B cell (primary cell): ENCODE data around the gene IL31.

Experiments
- CTCF ChIP-seq: fragments of 200-600 bp; IDR thresholded peaks from one replicate; pipeline ENCODE4 v1.8.0; 2022; ENCODE audit warnings: antibody characterized with exemption, mild to moderate bottlenecking
- EZH2 ChIP-seq: IDR thresholded peaks from 2 replicates; pipeline ENCODE4 v1.6.1; 2012; ENCODE audit warnings: borderline replicate concordance, low read depth, mild to moderate bottlenecking, moderate library complexity, low read length; ENCODE audit not compliant: insufficient read depth, poor library complexity, severe bottlenecking

- no peak for TF ChIP-seq CTCF
- no peak for TF ChIP-seq EZH2
Observed at GRCh38 chr12:122159882-122160281, 14.1 kb downstream of the IL31 start.
